H1 (cell line): ENCODE data around the gene DARS1. TPM values are rescaled to one million over a fixed set of nuclear protein-coding genes. Genes with fewer than 3 reads are reported as not detected.

Experiments
- GABPA ChIP-seq: IDR thresholded peaks from 2 replicates; pipeline ENCODE4 v1.6.1; 2011; ENCODE audit warnings: mild to moderate bottlenecking, low read length, moderate library complexity, borderline replicate concordance; ENCODE audit not compliant: insufficient read depth
- JUN ChIP-seq: IDR thresholded peaks from 2 replicates; pipeline ENCODE4 v1.6.1; 2011; ENCODE audit warnings: low read depth, mild to moderate bottlenecking, improper control_type of control experiment, low read length
- POLR2AphosphoS5 ChIP-seq: IDR thresholded peaks from 2 replicates; pipeline ENCODE4 v1.6.1; 2011; ENCODE audit warnings: low read depth, low read length
- SP2 ChIP-seq: IDR thresholded peaks from 2 replicates; pipeline ENCODE4 v1.6.1; 2012; ENCODE audit warnings: mild to moderate bottlenecking, low read length, inconsistent platforms
- polyA plus RNA-seq, 7 experiments: library from polyadenylated mRNA; depleted of rRNA in 3 of 7; stranded (reverse) in 5 of 7; unstranded in 2 of 7; fragments of >200 nt in 5 of 7; fragments of 200-250 nt in 2 of 7; gene quantifications; 1 replicate in 5 of 7; 2 replicates in 1 of 7; 4 replicates in 1 of 7; pipeline versions ENCODE4 v1.2.1 to v1.2.3, GENCODE V29; 2011 to 2013; ENCODE audit warnings: missing spikeins in 2 of 7, mixed read lengths in 2 of 7
- total RNA-seq: library from RNA; stranded (reverse); fragmentation: NEBNext Ultra II Directional; extraction: Animal tissue kit (Norgen Biotek cat#: 25700); gene quantifications from 2 replicates; pipeline ENCODE4 v1.2.1, GENCODE V29; 2021
- TF ChIP-seq, protein P1 (sequence below): fragments of 300-600 bp; sonication (generic); IDR thresholded peaks from 2 replicates; pipeline ENCODE4 v1.7.1; 2012; ENCODE audit warnings: low read length, moderate library complexity, mild to moderate bottlenecking, inconsistent platforms; ENCODE audit not compliant: insufficient replicate concordance

DARS1 gene
- total and polyA plus RNA-seq, 2 of the 8 experiments (the other 6 are each of a cell fraction or from before 2014, with no cell fraction given) = 61.7 to 85.9 TPM

GRCh38 chr2:135863233-135863632 is 122.2 kb downstream of the DARS1 start (continued):
- TF ChIP-seq, protein P1, sequence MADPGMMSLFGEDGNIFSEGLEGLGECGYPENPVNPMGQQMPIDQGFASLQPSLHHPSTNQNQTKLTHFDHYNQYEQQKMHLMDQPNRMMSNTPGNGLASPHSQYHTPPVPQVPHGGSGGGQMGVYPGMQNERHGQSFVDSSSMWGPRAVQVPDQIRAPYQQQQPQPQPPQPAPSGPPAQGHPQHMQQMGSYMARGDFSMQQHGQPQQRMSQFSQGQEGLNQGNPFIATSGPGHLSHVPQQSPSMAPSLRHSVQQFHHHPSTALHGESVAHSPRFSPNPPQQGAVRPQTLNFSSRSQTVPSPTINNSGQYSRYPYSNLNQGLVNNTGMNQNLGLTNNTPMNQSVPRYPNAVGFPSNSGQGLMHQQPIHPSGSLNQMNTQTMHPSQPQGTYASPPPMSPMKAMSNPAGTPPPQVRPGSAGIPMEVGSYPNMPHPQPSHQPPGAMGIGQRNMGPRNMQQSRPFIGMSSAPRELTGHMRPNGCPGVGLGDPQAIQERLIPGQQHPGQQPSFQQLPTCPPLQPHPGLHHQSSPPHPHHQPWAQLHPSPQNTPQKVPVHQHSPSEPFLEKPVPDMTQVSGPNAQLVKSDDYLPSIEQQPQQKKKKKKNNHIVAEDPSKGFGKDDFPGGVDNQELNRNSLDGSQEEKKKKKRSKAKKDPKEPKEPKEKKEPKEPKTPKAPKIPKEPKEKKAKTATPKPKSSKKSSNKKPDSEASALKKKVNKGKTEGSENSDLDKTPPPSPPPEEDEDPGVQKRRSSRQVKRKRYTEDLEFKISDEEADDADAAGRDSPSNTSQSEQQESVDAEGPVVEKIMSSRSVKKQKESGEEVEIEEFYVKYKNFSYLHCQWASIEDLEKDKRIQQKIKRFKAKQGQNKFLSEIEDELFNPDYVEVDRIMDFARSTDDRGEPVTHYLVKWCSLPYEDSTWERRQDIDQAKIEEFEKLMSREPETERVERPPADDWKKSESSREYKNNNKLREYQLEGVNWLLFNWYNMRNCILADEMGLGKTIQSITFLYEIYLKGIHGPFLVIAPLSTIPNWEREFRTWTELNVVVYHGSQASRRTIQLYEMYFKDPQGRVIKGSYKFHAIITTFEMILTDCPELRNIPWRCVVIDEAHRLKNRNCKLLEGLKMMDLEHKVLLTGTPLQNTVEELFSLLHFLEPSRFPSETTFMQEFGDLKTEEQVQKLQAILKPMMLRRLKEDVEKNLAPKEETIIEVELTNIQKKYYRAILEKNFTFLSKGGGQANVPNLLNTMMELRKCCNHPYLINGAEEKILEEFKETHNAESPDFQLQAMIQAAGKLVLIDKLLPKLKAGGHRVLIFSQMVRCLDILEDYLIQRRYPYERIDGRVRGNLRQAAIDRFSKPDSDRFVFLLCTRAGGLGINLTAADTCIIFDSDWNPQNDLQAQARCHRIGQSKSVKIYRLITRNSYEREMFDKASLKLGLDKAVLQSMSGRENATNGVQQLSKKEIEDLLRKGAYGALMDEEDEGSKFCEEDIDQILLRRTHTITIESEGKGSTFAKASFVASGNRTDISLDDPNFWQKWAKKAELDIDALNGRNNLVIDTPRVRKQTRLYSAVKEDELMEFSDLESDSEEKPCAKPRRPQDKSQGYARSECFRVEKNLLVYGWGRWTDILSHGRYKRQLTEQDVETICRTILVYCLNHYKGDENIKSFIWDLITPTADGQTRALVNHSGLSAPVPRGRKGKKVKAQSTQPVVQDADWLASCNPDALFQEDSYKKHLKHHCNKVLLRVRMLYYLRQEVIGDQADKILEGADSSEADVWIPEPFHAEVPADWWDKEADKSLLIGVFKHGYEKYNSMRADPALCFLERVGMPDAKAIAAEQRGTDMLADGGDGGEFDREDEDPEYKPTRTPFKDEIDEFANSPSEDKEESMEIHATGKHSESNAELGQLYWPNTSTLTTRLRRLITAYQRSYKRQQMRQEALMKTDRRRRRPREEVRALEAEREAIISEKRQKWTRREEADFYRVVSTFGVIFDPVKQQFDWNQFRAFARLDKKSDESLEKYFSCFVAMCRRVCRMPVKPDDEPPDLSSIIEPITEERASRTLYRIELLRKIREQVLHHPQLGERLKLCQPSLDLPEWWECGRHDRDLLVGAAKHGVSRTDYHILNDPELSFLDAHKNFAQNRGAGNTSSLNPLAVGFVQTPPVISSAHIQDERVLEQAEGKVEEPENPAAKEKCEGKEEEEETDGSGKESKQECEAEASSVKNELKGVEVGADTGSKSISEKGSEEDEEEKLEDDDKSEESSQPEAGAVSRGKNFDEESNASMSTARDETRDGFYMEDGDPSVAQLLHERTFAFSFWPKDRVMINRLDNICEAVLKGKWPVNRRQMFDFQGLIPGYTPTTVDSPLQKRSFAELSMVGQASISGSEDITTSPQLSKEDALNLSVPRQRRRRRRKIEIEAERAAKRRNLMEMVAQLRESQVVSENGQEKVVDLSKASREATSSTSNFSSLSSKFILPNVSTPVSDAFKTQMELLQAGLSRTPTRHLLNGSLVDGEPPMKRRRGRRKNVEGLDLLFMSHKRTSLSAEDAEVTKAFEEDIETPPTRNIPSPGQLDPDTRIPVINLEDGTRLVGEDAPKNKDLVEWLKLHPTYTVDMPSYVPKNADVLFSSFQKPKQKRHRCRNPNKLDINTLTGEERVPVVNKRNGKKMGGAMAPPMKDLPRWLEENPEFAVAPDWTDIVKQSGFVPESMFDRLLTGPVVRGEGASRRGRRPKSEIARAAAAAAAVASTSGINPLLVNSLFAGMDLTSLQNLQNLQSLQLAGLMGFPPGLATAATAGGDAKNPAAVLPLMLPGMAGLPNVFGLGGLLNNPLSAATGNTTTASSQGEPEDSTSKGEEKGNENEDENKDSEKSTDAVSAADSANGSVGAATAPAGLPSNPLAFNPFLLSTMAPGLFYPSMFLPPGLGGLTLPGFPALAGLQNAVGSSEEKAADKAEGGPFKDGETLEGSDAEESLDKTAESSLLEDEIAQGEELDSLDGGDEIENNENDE = no peak
- TF ChIP-seq GABPA (no peak), SP2 (no peak), POLR2AphosphoS5 (no peak), JUN (no peak)
- TF ChIP-seq, all 59 proteins: peak for 0
